Cardiac septum (tissue), 1 donor: ENCODE measurements around the gene SND1. TPM values are rescaled to one million over a fixed set of nuclear protein-coding genes. Genes with fewer than 3 reads are reported as not detected.
"Not testable (repeated sequence)": the region's sequence is repeated elsewhere in the genome, so short reads cannot be mapped to it uniquely, and the experiment has no call there.

Source experiments
- DNase-seq: peaks from one replicate; pipeline ENCODE4 v3.0.0-alpha.2; 2020; ENCODE audit warnings: low spot score
- intact Hi-C: fragments of 100-400 bp; cut with DNase I; formaldehyde crosslinking; loops from one replicate; pipeline ENCODE4 v1.14.0; 2022
- total RNA-seq: library from RNA; stranded (reverse); fragmentation: NEBNext Ultra II Directional; extraction: Animal tissue kit (Norgen Biotek cat#: 25700); gene quantifications from one replicate; pipeline ENCODE4 v1.2.1, GENCODE V29; 2021
- donor health status: DM: no; HTN: no; CAD: no.

The SND1 gene
- total RNA-seq, 1 donor from 2014 or later, result 66.7 TPM

- intact Hi-C loops, result no loop called here
- no peak for DNase-seq
Observed at GRCh38 chr7:128100225-128100948, 448.4 kb downstream of the SND1 start.

DNA sequence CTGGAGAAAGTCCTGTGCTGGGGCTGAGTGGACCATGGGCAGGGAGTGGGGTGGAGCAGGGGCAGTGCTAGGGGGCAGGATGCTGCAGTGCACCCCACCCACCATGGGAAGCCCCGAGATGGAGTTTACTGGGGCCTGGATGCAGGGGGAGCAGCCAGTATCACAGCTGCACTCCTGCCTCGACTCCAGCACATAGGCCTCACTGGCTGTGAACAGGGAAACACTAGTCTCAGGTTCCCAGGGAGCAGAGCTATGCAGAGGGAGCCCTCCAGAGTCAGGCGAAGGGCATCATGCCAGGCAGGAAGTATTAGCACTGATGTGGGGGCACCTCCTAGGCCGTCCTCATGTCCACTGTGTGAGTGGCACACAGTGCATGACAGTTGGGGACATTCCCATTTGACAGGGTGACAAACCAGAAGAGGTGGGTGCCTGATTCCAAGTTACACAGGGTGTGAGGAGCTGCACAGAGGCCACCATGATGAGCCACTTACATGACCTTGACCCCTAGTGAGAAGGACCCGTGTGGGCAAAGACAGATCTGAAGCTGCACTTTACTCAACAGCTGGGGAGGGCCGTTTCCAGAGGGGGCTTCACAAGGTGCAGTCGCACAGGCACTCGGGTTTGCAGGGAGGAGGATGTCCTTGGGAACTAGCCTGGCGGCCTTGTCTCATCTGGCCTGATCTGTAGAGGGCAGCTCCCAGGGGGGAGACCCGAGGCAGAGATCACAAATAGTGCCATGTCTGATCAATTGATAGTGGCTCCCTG is 449.1 kb downstream of the SND1 start:
- no peak for DNase-seq
- intact Hi-C loops, result no loop called here

GRCh38 chr7:128102490-128103291 is 450.7 kb downstream of the SND1 start:
- intact Hi-C loops, result no loop called here
- no peak for DNase-seq

DNA sequence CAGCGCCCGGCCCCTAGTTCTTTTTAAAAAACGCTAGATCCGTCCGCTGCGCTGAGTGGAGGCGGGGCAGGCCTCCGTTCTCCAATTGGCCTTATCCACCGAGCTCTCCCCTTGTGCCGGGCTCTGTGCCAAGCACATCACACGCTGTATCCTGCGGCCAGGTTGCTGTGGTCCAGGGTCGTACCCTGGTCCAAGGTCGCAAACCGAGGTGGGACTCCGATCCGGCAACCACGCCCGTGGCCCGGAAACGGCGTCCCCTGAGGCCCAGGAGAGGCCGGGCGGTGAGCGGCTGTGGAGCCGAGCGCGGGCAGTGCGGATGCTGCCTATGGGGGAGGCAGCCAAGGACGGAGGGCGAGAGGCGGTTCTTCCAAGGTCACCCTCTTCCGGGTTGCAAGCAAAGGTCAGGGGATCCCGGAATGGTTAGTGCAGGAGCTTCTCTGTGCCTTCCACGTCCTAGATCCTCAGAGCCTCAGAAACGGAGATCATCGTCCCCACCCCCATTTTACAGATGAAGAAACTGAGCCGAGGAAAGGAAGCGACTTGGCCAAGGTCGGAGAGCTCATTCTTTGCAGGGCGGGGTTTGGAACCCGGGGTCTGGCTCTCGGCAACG is 451.6 kb downstream of the SND1 start:
- DNase-seq, result no peak
- intact Hi-C loops, result no loop called here

GRCh38 chr7:128104108-128104742 is 452.2 kb downstream of the SND1 start:
- no peak for DNase-seq
- intact Hi-C loops, result no loop called here

GRCh38 chr7:128105228-128106022 is 453.4 kb downstream of the SND1 start:
- intact Hi-C loops, result no loop called here
- DNase-seq, result no peak

- peak; percentile 46 for DNase-seq
- intact Hi-C loops, result no loop called here
Observed at GRCh38 chr7:128106821-128107220, 454.8 kb downstream of the SND1 start.

- DNase-seq, result peak; percentile 66
- intact Hi-C loops, result not testable (repeated sequence)
Observed at GRCh38 chr7:128107516-128107915, 455.5 kb downstream of the SND1 start.

DNA sequence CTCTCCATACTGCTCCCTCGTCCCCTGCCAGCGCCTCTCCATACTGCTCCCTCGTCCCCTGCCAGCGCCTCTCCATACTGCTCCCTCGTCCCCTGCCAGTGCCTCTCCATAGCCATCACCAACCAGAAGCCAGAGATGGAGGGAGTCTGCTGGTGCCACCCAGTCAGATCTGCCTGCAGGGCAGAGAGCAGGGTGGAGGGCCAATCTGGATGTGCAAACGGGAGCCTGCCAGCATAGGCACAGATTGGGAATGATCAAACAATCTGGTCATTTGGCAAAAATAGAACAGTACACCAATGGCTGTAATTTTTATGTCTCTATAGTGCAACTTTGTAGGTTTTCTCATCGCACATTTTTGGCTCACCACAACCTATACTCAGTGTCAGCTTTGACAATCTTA is 456.1 kb downstream of the SND1 start:
- DNase-seq, result no peak
- intact Hi-C loops, result no loop called here

DNA sequence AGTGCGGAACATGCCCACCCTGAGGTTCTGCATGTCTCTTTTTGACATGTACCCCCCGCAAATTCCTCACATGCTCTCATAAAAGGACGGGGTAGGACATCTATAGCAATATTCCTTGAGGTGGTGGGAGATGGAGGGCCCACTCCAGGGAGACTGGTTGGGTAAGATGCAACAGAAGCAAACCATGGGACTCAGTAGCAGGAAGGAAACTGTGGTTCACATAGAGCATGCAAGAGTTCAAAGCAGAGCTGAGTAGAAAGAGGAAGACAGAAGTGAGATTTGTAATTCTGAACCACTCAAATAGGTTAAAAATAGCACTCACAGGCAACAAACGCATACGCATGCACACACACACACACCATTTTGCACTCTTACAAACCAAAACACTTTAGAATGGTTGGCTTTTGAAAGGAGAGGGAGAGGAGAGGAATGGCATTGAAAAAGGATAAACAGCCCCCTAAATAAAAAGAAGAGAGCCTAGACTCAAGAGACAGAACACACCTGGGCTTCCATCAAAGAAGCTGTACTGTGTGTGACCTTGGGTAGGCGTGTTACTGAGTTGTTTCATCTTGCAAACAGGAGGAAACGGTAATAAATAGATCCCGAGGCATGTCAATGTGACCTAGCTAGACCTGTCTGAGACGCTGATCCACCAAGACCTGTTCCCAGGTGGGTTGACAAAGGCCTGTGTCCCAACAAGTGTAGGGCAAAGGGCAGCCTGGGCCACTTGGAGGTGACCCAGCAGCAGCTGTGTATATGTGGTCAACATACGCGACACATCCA is 456.8 kb downstream of the SND1 start:
- no peak for DNase-seq
- intact Hi-C loops, result no loop called here

GRCh38 chr7:128109424-128109969 is 457.5 kb downstream of the SND1 start:
- DNase-seq, result not testable (repeated sequence)

GRCh38 chr7:128110641-128111364 is 458.8 kb downstream of the SND1 start:
- intact Hi-C loops, result no loop called here

More at GRCh38 chr7:128109424-128109969, 457.5 kb downstream of the SND1 start:
- intact Hi-C loops, result not testable (repeated sequence)

DNA sequence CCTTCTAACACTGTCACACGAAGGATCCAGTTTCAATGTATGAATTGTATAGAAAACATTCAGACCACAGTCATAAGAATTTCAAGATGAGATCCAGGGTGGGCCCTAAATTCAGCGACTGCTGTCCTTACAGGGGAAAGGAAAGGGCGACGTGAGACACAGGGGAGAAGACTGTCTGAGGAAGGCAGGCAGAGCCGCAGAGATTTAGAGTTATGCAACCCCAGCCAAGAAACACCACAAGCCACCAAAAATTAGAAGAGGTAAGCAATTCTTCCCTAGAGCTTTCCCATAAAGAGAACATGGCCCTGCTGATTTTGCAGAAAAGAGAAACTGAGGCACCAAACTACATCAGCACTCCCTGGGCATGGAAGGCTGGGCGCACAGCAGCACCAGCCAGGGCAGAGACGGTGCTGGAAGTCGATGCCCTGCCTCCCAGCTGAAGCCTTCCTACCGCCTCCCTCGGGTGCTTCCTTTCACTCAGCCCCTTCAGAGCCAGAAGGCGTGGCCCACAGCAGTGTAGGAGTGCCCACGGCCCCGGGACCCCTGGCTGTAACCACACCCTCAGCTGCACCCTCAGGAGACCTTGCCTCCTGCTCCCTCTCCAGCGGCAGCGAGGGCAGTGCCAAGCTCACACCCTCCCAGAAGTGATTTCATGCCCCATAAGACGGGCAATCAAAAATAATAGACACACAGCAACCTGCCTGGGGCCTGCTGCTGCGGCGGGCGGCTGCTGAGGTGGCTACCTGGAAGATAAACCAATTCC is 460.2 kb downstream of the SND1 start:
- intact Hi-C loops, result no loop called here
- DNase-seq, result no peak

More at GRCh38 chr7:128110641-128111364, 458.8 kb downstream of the SND1 start:
- DNase-seq, result no peak

DNA sequence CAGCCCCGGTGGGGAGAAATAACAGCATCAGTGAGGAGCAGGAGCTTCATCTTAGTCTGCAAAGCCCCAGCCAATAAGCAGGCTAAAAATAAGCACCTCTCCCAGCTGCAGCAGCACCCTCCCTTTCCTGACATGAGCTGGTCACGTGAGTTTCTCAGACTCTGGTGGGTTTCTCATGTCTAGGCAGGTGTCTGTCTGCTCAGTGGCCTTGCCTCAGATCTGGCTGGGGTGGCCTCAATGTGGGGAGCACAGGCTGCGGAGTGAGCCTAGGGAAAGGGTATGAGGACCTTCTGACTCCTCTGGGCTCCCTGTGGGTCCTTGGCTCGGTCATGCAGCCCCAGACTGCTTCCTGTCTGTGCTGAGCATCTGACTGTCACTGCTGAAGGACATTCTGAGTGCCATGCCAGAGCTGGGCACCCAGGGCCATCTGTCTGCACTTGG is 460.8 kb downstream of the SND1 start:
- intact Hi-C loops, result no loop called here
- no peak for DNase-seq

GRCh38 chr7:128113839-128114238 is 461.8 kb downstream of the SND1 start:
- intact Hi-C loops, result no loop called here
- DNase-seq, result no peak

- no peak for DNase-seq
- intact Hi-C loops, result no loop called here
Observed at GRCh38 chr7:128114806-128115205, 462.8 kb downstream of the SND1 start.
